ENCODE results near the gene CD99L2.

DNA sequence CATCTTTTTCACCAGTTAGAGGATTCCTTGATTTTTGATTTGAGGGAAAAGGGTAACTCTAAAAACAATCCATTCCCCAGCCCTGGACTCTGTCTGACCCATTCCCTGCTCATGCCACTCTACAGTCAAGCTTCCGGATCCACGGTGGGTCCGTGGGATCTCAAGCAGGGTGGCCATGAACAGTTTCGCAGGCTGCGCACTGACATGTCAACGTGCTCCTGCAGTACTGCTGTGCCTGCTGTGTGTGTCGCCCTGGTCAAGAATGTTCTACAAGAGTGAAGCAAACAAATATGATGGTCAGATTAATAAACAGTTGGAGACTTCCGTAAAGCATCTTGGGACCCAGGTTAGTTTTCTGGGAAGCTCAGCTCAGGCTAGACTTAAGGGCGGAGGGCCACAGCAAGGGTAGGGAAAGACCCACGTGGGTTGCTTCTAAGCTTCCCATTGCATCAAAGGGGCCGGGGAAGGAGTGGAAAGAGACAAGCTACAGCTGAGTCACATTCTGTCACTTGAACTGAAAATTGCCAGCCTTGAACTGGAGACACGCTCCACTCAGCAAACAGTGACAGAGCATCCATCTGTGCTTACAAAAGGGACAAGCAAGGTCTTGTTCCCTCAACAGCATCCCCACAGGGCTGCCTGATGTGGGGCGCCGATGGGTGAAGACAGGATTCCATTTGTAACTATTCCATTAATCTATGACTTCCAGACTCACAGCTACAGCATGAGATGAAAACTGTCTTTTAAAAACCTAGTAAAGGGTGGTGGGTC, 123.5 kb downstream of the CD99L2 start:
- TF ChIP-seq POLR2AphosphoS5 (IDR thresholded peaks at IDR 0.05; ENCODE audit: low read depth, low read length) (no peak), SIN3A (IDR thresholded peaks at IDR 0.05; ENCODE audit: borderline replicate concordance, insufficient read depth, low read depth, low read length) (no peak), TCF7L2 (IDR thresholded peaks at IDR 0.05; ENCODE audit: low read depth, low read length) (no peak)
- TF ChIP-seq, protein P1, sequence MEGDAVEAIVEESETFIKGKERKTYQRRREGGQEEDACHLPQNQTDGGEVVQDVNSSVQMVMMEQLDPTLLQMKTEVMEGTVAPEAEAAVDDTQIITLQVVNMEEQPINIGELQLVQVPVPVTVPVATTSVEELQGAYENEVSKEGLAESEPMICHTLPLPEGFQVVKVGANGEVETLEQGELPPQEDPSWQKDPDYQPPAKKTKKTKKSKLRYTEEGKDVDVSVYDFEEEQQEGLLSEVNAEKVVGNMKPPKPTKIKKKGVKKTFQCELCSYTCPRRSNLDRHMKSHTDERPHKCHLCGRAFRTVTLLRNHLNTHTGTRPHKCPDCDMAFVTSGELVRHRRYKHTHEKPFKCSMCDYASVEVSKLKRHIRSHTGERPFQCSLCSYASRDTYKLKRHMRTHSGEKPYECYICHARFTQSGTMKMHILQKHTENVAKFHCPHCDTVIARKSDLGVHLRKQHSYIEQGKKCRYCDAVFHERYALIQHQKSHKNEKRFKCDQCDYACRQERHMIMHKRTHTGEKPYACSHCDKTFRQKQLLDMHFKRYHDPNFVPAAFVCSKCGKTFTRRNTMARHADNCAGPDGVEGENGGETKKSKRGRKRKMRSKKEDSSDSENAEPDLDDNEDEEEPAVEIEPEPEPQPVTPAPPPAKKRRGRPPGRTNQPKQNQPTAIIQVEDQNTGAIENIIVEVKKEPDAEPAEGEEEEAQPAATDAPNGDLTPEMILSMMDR (IDR thresholded peaks at IDR 0.05) = no peak
- TF ChIP-seq, protein P2, sequence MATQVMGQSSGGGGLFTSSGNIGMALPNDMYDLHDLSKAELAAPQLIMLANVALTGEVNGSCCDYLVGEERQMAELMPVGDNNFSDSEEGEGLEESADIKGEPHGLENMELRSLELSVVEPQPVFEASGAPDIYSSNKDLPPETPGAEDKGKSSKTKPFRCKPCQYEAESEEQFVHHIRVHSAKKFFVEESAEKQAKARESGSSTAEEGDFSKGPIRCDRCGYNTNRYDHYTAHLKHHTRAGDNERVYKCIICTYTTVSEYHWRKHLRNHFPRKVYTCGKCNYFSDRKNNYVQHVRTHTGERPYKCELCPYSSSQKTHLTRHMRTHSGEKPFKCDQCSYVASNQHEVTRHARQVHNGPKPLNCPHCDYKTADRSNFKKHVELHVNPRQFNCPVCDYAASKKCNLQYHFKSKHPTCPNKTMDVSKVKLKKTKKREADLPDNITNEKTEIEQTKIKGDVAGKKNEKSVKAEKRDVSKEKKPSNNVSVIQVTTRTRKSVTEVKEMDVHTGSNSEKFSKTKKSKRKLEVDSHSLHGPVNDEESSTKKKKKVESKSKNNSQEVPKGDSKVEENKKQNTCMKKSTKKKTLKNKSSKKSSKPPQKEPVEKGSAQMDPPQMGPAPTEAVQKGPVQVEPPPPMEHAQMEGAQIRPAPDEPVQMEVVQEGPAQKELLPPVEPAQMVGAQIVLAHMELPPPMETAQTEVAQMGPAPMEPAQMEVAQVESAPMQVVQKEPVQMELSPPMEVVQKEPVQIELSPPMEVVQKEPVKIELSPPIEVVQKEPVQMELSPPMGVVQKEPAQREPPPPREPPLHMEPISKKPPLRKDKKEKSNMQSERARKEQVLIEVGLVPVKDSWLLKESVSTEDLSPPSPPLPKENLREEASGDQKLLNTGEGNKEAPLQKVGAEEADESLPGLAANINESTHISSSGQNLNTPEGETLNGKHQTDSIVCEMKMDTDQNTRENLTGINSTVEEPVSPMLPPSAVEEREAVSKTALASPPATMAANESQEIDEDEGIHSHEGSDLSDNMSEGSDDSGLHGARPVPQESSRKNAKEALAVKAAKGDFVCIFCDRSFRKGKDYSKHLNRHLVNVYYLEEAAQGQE (IDR thresholded peaks at IDR 0.05; ENCODE audit: insufficient read depth in 1 of 2, low read depth in 2 of 2, low read length in 1 of 2) = no peak
